GM12878 (cell line): ENCODE data around the gene CCN6.

ENCODE experiments used
- CBX5 ChIP-seq: sonication (generic); IDR thresholded peaks from 2 replicates; pipeline ENCODE4 v1.6.1; 2016; ENCODE audit warnings: low read depth, moderate library complexity, mild to moderate bottlenecking, inconsistent platforms
- CTCF ChIP-seq, 3 experiments: IDR thresholded peaks in 2 of 3; conservative IDR thresholded peaks in 1 of 3; 2 replicates each; pipeline ENCODE4 v1.5.1; 2011; ENCODE audit warnings: low read depth in 3 of 3, low read length in 3 of 3, mild to moderate bottlenecking in 3 of 3, control low read depth in 2 of 3, moderate library complexity in 2 of 3, inconsistent platforms in 1 of 3, mixed read lengths in 1 of 3; ENCODE audit not compliant: control insufficient read depth in 2 of 3, insufficient read depth in 1 of 3; ENCODE audit errors: extremely low read depth in 1 of 3
- DPF2 ChIP-seq: fragments of 450-650 bp; IDR thresholded peaks from 2 replicates; pipeline ENCODE4 v1.6.1; 2017; ENCODE audit warnings: mild to moderate bottlenecking
- EP300 ChIP-seq, 2 experiments: fragments of 150-350 bp in 1 of 2; IDR thresholded peaks; 2 replicates each; pipeline ENCODE4 v1.6.1; 2011 to 2012; ENCODE audit warnings: low read depth in 2 of 2, low read length in 2 of 2, borderline replicate concordance in 1 of 2, improper control_type of control experiment in 1 of 2, inconsistent platforms in 1 of 2; ENCODE audit not compliant: control insufficient read depth in 1 of 2
- JUND ChIP-seq: IDR thresholded peaks from 2 replicates; pipeline ENCODE4 v1.6.1; 2012; ENCODE audit warnings: low read depth, mild to moderate bottlenecking, low read length, improper control_type of control experiment, moderate library complexity
- PAX8 ChIP-seq: fragments of 450-650 bp; IDR thresholded peaks from 2 replicates; pipeline ENCODE4 v1.6.1; 2017; ENCODE audit warnings: mild to moderate bottlenecking, moderate library complexity
- POLR2A ChIP-seq: IDR thresholded peaks from 2 replicates; pipeline ENCODE4 v1.6.1; 2011; ENCODE audit warnings: low read depth, mild to moderate bottlenecking, low read length
- POLR2AphosphoS5 ChIP-seq: IDR thresholded peaks from 2 replicates; pipeline ENCODE4 v1.6.1; 2011; ENCODE audit warnings: mild to moderate bottlenecking, low read length, inconsistent platforms
- RFX5 ChIP-seq: IDR thresholded peaks from 2 replicates; pipeline ENCODE4 v1.6.1; 2011; ENCODE audit warnings: low read depth, low read length, improper control_type of control experiment
- SMC3 ChIP-seq: IDR thresholded peaks from 2 replicates; pipeline ENCODE4 v1.6.1; 2011; ENCODE audit warnings: low read length, improper control_type of control experiment, borderline replicate concordance
- SP1 ChIP-seq: IDR thresholded peaks from one replicate; pipeline ENCODE4 v1.6.1; 2011; ENCODE audit warnings: low read depth, low read length
- ZNF217 ChIP-seq: fragments of 450-650 bp; IDR thresholded peaks from 2 replicates; pipeline ENCODE4 v1.6.1; 2017; ENCODE audit warnings: antibody characterized with exemption, mild to moderate bottlenecking

GRCh38 chr6:112031960-112032359, 21.9 kb upstream of the CCN6 start:
- TF ChIP-seq JUND (no peak), DPF2 (no peak), CBX5 (no peak), PAX8 (no peak), SMC3 (no peak), CTCF (IDR thresholded peaks at IDR 0.05 in 2 of 3, conservative IDR thresholded peaks at IDR 0.05 in 1 of 3; ENCODE audit: control insufficient read depth in 2 of 3, extremely low read depth in 1 of 3, insufficient read depth in 1 of 3, low read depth in 3 of 3, low read length in 3 of 3) (no peak), POLR2AphosphoS5 (no peak), ZNF217 (no peak), SP1 (no peak), POLR2A (no peak), RFX5 (no peak), EP300 (IDR thresholded peaks at IDR 0.05; ENCODE audit: borderline replicate concordance in 1 of 2, control insufficient read depth in 1 of 2, low read depth in 2 of 2, low read length in 2 of 2) (no peak)
